H54 (cell line): ENCODE results near the gene POLR2C.
A peak's percentile ranks its signal among the peaks of the same experiment; 100 is the strongest.

Experiments used
- DNase-seq: peaks from one replicate; pipeline ENCODE4 v3.0.0; 2011; ENCODE audit warnings: low spot score, mixed read lengths; ENCODE audit not compliant: insufficient read length
- FAIRE-seq: peaks from 3 replicates; lab custom pipeline; 2011; peaks lifted over from hg19 to GRCh38; lab: Jason Lieb, UNC
- POLR2A ChIP-seq: IDR thresholded peaks from 2 replicates; pipeline ENCODE4 v1.6.1; 2011; ENCODE audit warnings: low read depth, mild to moderate bottlenecking, low read length

POLR2C gene

DNA sequence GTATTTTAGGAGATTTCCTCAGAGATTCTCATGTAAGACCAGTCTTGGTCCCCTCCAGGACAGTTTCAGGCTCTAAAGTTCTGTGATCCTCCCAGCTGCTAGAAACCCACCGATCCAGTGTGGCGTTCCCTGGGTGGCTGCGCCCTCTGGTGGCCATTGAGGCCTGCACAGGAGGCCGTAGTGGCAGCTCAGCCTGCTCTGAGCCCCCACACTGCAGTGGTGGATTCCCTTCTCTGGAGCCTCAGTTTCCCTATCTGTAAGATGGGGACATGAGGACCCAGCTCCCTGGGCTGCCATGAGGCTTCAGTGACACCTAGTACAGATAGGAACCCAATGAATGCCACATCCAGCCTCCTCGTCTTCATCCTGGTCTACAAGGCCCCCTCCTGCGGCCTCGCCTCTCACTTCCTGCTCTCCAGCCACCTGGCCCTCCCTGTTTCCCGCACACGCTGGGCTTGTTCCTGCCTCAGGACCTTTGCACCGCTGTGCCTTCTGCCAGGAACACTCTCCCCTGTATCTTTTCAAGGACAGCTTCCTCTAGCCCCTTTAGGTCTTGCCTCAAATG, 57.4 kb downstream of the POLR2C start:
- no peak for TF ChIP-seq POLR2A
- FAIRE-seq (no peak), DNase-seq (peak; percentile 90)
